GM19328 (cell line): ENCODE results near the gene TRIM17.

Experiments
- ATAC-seq: cut with Tn5 transposase; IDR thresholded peaks from one replicate; pipeline ENCODE4 v1.9.1; 2021; ENCODE audit warnings: mild to moderate bottlenecking, moderate library complexity; ENCODE audit not compliant: unreplicated experiment

The TRIM17 gene

GRCh38 chr1:228358764-228359612, 57.7 kb downstream of the TRIM17 start:
- ATAC-seq, result no peak

- no peak for ATAC-seq
Observed at GRCh38 chr1:228358039-228358763, 58.5 kb downstream of the TRIM17 start.
